RWPE2 (cell line): ENCODE results near the gene CRYGN.

ENCODE experiments used
- ATAC-seq: fragments of 200-7000 bp; cut with Tn5 transposase; 3 replicates; pipeline ENCODE4 v1.9.1; 2021; ENCODE audit warnings: low read depth
- DNase-seq: peaks from one replicate; pipeline ENCODE4 v3.0.0-alpha.2; 2020; ENCODE audit warnings: low spot score
- H3K27ac ChIP-seq: fragments of 450-650 bp; 2 replicates; pipeline ENCODE4 v1.5.1; 2017; ENCODE audit warnings: mild to moderate bottlenecking; ENCODE audit not compliant: poor library complexity, severe bottlenecking
- H3K27me3 ChIP-seq: fragments of 250-450 bp; sonication (Bioruptor Pico); 2 replicates; pipeline ENCODE4 v1.5.1; 2021; ENCODE audit warnings: mild to moderate bottlenecking, moderate library complexity; ENCODE audit not compliant: insufficient read depth, poor library complexity, severe bottlenecking
- H3K36me3 ChIP-seq: fragments of 250-450 bp; sonication (Bioruptor Pico); 2 replicates; pipeline ENCODE4 v1.5.1; 2020; ENCODE audit warnings: low read depth, mild to moderate bottlenecking, moderate library complexity
- H3K4me1 ChIP-seq: fragments of 250-450 bp; sonication (Bioruptor Pico); 2 replicates; pipeline ENCODE4 v1.5.1; 2021; ENCODE audit warnings: mild to moderate bottlenecking, moderate library complexity; ENCODE audit not compliant: insufficient read depth, poor library complexity, severe bottlenecking
- H3K4me3 ChIP-seq: fragments of 250-450 bp; sonication (Bioruptor Pico); 2 replicates; pipeline ENCODE4 v1.5.1; 2021; ENCODE audit warnings: mild to moderate bottlenecking, moderate library complexity; ENCODE audit not compliant: severe bottlenecking
- H3K9me3 ChIP-seq: fragments of 250-450 bp; sonication (Bioruptor Pico); 2 replicates; pipeline ENCODE4 v1.5.1; 2021; ENCODE audit warnings: mild to moderate bottlenecking, moderate library complexity; ENCODE audit not compliant: severe bottlenecking
- CTCF ChIP-seq: fragments of 450-650 bp; IDR thresholded peaks from one replicate; pipeline ENCODE4 v1.5.1; 2017; ENCODE audit warnings: mild to moderate bottlenecking, moderate library complexity; ENCODE audit not compliant: poor library complexity, severe bottlenecking

CRYGN gene

GRCh38 chr7:151412318-151412717 is 27.6 kb downstream of the CRYGN start:
- Histone ChIP-seq H3K27me3 (peaks cover 29% of the 10 kb centered on the region), H3K27ac (no peak overlapping the region), H3K9me3 (no peaks in the 10 kb centered on the region), H3K36me3 (no peaks in the 10 kb centered on the region), H3K4me1 (peaks cover 11% of the 10 kb centered on the region), H3K4me3 (no peak overlapping the region)
- DNase-seq (no peak), ATAC-seq (no peak)
- TF ChIP-seq CTCF: no peak

GRCh38 chr7:151411551-151411950 is 28.4 kb downstream of the CRYGN start:
- ATAC-seq: no peak
- no peak overlapping the region for H3K4me3 ChIP-seq
- H3K27me3 ChIP-seq: peaks cover 29% of the 10 kb centered on the region
- H3K4me1 ChIP-seq: peaks cover 11% of the 10 kb centered on the region
- no peak for DNase-seq
- no peaks in the 10 kb centered on the region for H3K36me3 ChIP-seq
- no peak for TF ChIP-seq CTCF
- H3K27ac ChIP-seq: no peak overlapping the region
- no peaks in the 10 kb centered on the region for H3K9me3 ChIP-seq

GRCh38 chr7:151410405-151411390 is 29.2 kb downstream of the CRYGN start:
- Histone ChIP-seq H3K4me3 (peak overlapping the region; percentile 55), H3K36me3 (no peaks in the 10 kb centered on the region), H3K27me3 (peaks cover 29% of the 10 kb centered on the region), H3K4me1 (peaks cover 6% of the 10 kb centered on the region), H3K9me3 (no peaks in the 10 kb centered on the region), H3K27ac (no peak overlapping the region)
- no peak for TF ChIP-seq CTCF
- ATAC-seq: peak; percentile 77
- DNase-seq: peak; percentile 55

GRCh38 chr7:151409667-151410404 is 30.1 kb downstream of the CRYGN start, which contains the start of gene WDR86:
Gene WDR86 (minus strand): TSS chr7:151410038. CDS start chr7:151409589, 449 bp downstream.
- TF ChIP-seq CTCF: no peak
- H3K9me3 ChIP-seq: no peaks in the 10 kb centered on the region
- DNase-seq: no peak
- no peaks in the 10 kb centered on the region for H3K4me1 ChIP-seq
- peak; percentile 46 for ATAC-seq
- H3K36me3 ChIP-seq: no peaks in the 10 kb centered on the region
- H3K27ac ChIP-seq: no peak within 1 kb of the TSS
- peak within 1 kb of the TSS; percentile 55 for H3K4me3 ChIP-seq
- H3K27me3 ChIP-seq: peaks cover 29% of the 10 kb centered on the region
